ENCODE results near the gene IL23A.

The IL23A gene

DNA sequence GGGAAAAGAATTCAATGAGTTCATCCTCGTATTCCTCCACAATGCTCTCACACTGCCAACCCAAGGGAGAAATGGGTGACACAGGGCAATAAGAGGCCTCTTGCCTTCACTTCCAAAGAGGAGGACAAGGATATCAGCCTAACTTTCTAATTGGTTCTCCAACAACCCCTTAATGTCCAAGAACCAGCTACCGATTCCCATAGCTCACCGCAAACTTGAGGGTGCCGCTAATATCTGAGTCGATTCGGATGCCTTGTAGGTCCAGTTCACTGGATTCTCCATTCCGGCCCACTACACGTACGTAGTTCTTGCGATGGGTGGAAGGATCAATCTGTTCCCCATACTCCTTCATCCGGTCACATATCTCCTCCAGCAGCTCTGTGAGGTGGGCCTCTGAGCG lies 27.7 kb upstream of the IL23A start:
- no peak for ATAC-seq
- TF ChIP-seq, protein P1, sequence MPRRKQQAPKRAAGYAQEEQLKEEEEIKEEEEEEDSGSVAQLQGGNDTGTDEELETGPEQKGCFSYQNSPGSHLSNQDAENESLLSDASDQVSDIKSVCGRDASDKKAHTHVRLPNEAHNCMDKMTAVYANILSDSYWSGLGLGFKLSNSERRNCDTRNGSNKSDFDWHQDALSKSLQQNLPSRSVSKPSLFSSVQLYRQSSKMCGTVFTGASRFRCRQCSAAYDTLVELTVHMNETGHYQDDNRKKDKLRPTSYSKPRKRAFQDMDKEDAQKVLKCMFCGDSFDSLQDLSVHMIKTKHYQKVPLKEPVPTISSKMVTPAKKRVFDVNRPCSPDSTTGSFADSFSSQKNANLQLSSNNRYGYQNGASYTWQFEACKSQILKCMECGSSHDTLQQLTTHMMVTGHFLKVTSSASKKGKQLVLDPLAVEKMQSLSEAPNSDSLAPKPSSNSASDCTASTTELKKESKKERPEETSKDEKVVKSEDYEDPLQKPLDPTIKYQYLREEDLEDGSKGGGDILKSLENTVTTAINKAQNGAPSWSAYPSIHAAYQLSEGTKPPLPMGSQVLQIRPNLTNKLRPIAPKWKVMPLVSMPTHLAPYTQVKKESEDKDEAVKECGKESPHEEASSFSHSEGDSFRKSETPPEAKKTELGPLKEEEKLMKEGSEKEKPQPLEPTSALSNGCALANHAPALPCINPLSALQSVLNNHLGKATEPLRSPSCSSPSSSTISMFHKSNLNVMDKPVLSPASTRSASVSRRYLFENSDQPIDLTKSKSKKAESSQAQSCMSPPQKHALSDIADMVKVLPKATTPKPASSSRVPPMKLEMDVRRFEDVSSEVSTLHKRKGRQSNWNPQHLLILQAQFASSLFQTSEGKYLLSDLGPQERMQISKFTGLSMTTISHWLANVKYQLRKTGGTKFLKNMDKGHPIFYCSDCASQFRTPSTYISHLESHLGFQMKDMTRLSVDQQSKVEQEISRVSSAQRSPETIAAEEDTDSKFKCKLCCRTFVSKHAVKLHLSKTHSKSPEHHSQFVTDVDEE (CRISPR knock-in tag; IDR thresholded peaks at IDR 0.05), result no peak
- TF ChIP-seq, protein P2, sequence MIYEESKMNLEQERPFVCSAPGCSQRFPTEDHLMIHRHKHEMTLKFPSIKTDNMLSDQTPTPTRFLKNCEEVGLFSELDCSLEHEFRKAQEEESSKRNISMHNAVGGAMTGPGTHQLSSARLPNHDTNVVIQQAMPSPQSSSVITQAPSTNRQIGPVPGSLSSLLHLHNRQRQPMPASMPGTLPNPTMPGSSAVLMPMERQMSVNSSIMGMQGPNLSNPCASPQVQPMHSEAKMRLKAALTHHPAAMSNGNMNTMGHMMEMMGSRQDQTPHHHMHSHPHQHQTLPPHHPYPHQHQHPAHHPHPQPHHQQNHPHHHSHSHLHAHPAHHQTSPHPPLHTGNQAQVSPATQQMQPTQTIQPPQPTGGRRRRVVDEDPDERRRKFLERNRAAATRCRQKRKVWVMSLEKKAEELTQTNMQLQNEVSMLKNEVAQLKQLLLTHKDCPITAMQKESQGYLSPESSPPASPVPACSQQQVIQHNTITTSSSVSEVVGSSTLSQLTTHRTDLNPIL (CRISPR knock-in tag; IDR thresholded peaks at IDR 0.05; ENCODE audit: low read depth), result no peak
- TF ChIP-seq, protein P3, sequence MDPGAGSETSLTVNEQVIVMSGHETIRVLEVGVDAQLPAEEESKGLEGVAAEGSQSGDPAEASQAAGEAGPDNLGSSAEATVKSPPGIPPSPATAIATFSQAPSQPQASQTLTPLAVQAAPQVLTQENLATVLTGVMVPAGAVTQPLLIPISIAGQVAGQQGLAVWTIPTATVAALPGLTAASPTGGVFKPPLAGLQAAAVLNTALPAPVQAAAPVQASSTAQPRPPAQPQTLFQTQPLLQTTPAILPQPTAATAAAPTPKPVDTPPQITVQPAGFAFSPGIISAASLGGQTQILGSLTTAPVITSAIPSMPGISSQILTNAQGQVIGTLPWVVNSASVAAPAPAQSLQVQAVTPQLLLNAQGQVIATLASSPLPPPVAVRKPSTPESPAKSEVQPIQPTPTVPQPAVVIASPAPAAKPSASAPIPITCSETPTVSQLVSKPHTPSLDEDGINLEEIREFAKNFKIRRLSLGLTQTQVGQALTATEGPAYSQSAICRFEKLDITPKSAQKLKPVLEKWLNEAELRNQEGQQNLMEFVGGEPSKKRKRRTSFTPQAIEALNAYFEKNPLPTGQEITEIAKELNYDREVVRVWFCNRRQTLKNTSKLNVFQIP (CRISPR knock-in tag; IDR thresholded peaks at IDR 0.05; ENCODE audit: borderline replicate concordance, low read depth), result no peak
- TF ChIP-seq TOX (CRISPR knock-in tag; IDR thresholded peaks at IDR 0.05; ENCODE audit: borderline replicate concordance) (no peak), RARB (CRISPR knock-in tag; IDR thresholded peaks at IDR 0.05) (no peak), ZNF70 (CRISPR knock-in tag; IDR thresholded peaks at IDR 0.05) (no peak), OSR1 (CRISPR knock-in tag; IDR thresholded peaks at IDR 0.05) (no peak), BACH2 (CRISPR knock-in tag; IDR thresholded peaks at IDR 0.05; ENCODE audit: borderline replicate concordance) (no peak), CSDC2 (CRISPR knock-in tag; IDR thresholded peaks at IDR 0.05) (no peak), ISL1 (CRISPR knock-in tag; IDR thresholded peaks at IDR 0.05) (no peak), GLIS3 (CRISPR knock-in tag; IDR thresholded peaks at IDR 0.05) (no peak), ESRRG (CRISPR knock-in tag; IDR thresholded peaks at IDR 0.05) (no peak), ARNTL (CRISPR knock-in tag; IDR thresholded peaks at IDR 0.05; ENCODE audit: borderline replicate concordance, low read depth) (no peak), ZC3H10 (CRISPR knock-in tag; IDR thresholded peaks at IDR 0.05) (no peak), ZFP30 (CRISPR knock-in tag; IDR thresholded peaks at IDR 0.05) (no peak), ZFP3 (CRISPR knock-in tag; IDR thresholded peaks at IDR 0.05) (no peak), SNAI2 (CRISPR knock-in tag; IDR thresholded peaks at IDR 0.05) (no peak)
- TF ChIP-seq, protein P4, sequence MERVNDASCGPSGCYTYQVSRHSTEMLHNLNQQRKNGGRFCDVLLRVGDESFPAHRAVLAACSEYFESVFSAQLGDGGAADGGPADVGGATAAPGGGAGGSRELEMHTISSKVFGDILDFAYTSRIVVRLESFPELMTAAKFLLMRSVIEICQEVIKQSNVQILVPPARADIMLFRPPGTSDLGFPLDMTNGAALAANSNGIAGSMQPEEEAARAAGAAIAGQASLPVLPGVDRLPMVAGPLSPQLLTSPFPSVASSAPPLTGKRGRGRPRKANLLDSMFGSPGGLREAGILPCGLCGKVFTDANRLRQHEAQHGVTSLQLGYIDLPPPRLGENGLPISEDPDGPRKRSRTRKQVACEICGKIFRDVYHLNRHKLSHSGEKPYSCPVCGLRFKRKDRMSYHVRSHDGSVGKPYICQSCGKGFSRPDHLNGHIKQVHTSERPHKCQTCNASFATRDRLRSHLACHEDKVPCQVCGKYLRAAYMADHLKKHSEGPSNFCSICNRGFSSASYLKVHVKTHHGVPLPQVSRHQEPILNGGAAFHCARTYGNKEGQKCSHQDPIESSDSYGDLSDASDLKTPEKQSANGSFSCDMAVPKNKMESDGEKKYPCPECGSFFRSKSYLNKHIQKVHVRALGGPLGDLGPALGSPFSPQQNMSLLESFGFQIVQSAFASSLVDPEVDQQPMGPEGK (CRISPR knock-in tag; IDR thresholded peaks at IDR 0.05; ENCODE audit: borderline replicate concordance), result no peak

DNA sequence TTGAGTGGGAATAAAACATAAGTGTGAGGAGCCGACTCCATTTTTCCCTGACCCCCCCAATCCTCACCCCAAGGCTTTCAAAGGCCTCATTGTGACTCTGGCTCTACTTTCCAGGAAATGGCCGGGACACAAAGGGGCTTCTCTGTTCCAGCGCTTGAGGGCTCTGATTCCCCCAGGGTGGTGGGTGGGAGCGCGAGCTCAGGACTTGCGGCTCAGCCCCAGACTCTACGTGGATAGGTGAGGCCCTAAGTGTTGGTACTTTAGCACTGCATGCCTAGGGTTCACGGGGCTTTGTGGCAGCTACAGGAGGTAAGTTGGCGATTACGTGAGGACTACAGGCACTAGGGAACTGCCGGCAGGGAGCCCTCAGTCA lies 23.4 kb upstream of the IL23A start:
- no peak; the same call in 1 of the 3 replicates for ATAC-seq

More for the DNA sequence above, 23.4 kb upstream of the IL23A start:
- no peak for TF ChIP-seq ISL1 (CRISPR knock-in tag; IDR thresholded peaks at IDR 0.05)
- no peak for TF ChIP-seq PPARA (CRISPR knock-in tag; IDR thresholded peaks at IDR 0.05; ENCODE audit: borderline replicate concordance)
- TF ChIP-seq, protein P3 (CRISPR knock-in tag; IDR thresholded peaks at IDR 0.05; ENCODE audit: borderline replicate concordance, low read depth), result no peak
- TF ChIP-seq ARNTL (CRISPR knock-in tag; IDR thresholded peaks at IDR 0.05; ENCODE audit: borderline replicate concordance, low read depth), result no peak
- TF ChIP-seq, protein P1 (CRISPR knock-in tag; IDR thresholded peaks at IDR 0.05), result no peak
- no peak for TF ChIP-seq ZC3H10 (CRISPR knock-in tag; IDR thresholded peaks at IDR 0.05)
- TF ChIP-seq, protein P4 (CRISPR knock-in tag; IDR thresholded peaks at IDR 0.05; ENCODE audit: borderline replicate concordance), result no peak
- TF ChIP-seq, protein P5, sequence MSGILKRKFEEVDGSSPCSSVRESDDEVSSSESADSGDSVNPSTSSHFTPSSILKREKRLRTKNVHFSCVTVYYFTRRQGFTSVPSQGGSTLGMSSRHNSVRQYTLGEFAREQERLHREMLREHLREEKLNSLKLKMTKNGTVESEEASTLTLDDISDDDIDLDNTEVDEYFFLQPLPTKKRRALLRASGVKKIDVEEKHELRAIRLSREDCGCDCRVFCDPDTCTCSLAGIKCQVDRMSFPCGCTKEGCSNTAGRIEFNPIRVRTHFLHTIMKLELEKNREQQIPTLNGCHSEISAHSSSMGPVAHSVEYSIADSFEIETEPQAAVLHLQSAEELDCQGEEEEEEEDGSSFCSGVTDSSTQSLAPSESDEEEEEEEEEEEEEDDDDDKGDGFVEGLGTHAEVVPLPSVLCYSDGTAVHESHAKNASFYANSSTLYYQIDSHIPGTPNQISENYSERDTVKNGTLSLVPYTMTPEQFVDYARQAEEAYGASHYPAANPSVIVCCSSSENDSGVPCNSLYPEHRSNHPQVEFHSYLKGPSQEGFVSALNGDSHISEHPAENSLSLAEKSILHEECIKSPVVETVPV (CRISPR knock-in tag; IDR thresholded peaks at IDR 0.05), result no peak
- no peak for TF ChIP-seq CSDC2 (CRISPR knock-in tag; IDR thresholded peaks at IDR 0.05)
- no peak for TF ChIP-seq GLIS3 (CRISPR knock-in tag; IDR thresholded peaks at IDR 0.05)
- no peak for TF ChIP-seq ZNF70 (CRISPR knock-in tag; IDR thresholded peaks at IDR 0.05)
- TF ChIP-seq ESRRG (CRISPR knock-in tag; IDR thresholded peaks at IDR 0.05), result no peak
- no peak for TF ChIP-seq BACH2 (CRISPR knock-in tag; IDR thresholded peaks at IDR 0.05; ENCODE audit: borderline replicate concordance)

Data from SK-N-SH treated with all-trans-retinoic acid at 6 μM for 48 hours (cell line).